Immature natural killer cell (primary cell): ENCODE measurements around the gene SDK1. TPM values are rescaled to one million over a fixed set of nuclear protein-coding genes. Genes with fewer than 3 reads are reported as not detected.

Experiments
- DNase-seq, 3 donors: peaks; one replicate each; pipeline ENCODE4 v3.0.0; 2022; ENCODE audit warnings: mixed read lengths in 1 of 3
- H3K27ac Mint-ChIP-seq, 6 donors: one replicate each; pipeline ENCODE4 v1.8.0; 2020; ENCODE audit warnings: mixed read lengths in 6 of 6, mild to moderate bottlenecking in 5 of 6, inconsistent platforms in 4 of 6, moderate library complexity in 3 of 6
- H3K27me3 Mint-ChIP-seq, 3 donors: one replicate each; pipeline ENCODE4 v1.8.0; 2020 to 2021; ENCODE audit warnings: low read depth in 3 of 3, mild to moderate bottlenecking in 3 of 3, mixed read lengths in 3 of 3, moderate library complexity in 3 of 3, inconsistent platforms in 1 of 3
- H3K36me3 Mint-ChIP-seq, 3 donors: one replicate each; pipeline ENCODE4 v1.8.0; 2020; ENCODE audit warnings: mixed read lengths in 3 of 3, inconsistent platforms in 2 of 3, mild to moderate bottlenecking in 2 of 3
- H3K4me1 Mint-ChIP-seq, 2 donors: one replicate each; pipeline ENCODE4 v1.8.0; 2020; ENCODE audit warnings: inconsistent platforms in 2 of 2, mild to moderate bottlenecking in 2 of 2, mixed read lengths in 2 of 2, moderate library complexity in 1 of 2
- H3K4me3 Mint-ChIP-seq, 5 donors: one replicate each; pipeline ENCODE4 v1.8.0; 2020; ENCODE audit warnings: mild to moderate bottlenecking in 5 of 5, mixed read lengths in 5 of 5, inconsistent platforms in 3 of 5, moderate library complexity in 3 of 5
- H3K9me3 Mint-ChIP-seq, 6 donors: one replicate each; pipeline ENCODE4 v1.8.0; 2020; ENCODE audit warnings: mild to moderate bottlenecking in 6 of 6, mixed read lengths in 6 of 6, inconsistent platforms in 4 of 6, moderate library complexity in 3 of 6
- polyA plus RNA-seq, 3 donors: library from polyadenylated mRNA; unstranded; fragments of 300-500 nt; fragmentation: Illumina TruSeq; gene quantifications; one replicate each; pipeline ENCODE4 v1.2.3, GENCODE V29; 2021

The SDK1 gene
- polyA plus RNA-seq, 3 donors from 2014 or later: not detected

DNA sequence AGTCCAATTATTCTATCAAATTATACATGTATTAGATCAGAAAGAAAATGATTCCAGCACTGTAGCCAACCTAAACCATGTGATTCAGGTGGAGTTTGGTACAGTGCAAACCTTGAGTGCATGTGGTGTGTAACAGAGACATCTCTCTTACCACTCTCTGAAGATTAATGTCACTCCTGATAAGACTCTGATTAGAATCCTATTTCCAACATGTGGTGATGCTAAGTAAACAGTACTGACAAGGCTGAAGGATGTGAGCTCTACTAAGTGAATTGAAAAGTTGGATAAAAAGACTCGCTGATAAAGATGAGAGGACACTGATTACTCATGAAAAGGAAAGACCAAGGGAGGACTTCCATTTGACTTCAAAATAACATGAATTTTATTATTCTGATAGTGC lies 232.0 kb downstream of the SDK1 start:
- Mint-ChIP-seq H3K4me1 (no peaks in the 10 kb centered on the region), H3K27ac (no peak overlapping the region), H3K9me3 (no peaks in the 10 kb centered on the region)

GRCh38 chr7:3537210-3537875 lies 236.3 kb downstream of the SDK1 start:
- Mint-ChIP-seq H3K27ac (no peak overlapping the region), H3K36me3 (no peaks in the 10 kb centered on the region), H3K4me3 (no peak overlapping the region), H3K4me1 (no peaks in the 10 kb centered on the region), H3K9me3 (no peaks in the 10 kb centered on the region), H3K27me3 (peaks cover 2 to 5% (median 4%) of the 10 kb centered on the region in 3 donors)
- no peak for DNase-seq

More for the DNA sequence above, 232.0 kb downstream of the SDK1 start:
- Mint-ChIP-seq H3K27me3 (peaks cover 0 to 6% (median 2%) of the 10 kb centered on the region in 3 donors), H3K4me3 (no peak overlapping the region), H3K36me3 (no peaks in the 10 kb centered on the region)
- no peak for DNase-seq

DNA sequence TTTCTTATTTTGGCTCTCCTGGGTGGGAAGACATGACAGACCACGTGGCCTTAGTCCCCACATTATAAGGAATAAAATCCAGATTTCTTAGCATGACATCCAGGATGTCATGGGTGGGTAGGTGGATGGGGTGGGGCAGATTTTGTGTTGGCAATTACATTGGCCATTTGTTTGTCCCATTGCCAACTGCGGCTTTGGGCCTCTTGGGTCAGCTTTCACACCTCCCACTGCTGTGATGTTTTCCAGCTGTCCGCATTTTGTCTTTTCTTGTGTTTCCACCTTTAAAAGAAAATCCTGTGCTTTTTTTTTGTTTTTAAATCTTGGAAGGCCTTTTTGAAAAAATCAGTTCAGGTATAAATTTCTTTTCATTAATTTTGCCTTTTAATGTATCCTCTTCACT lies 237.0 kb downstream of the SDK1 start:
- no peaks in the 10 kb centered on the region for H3K4me1 Mint-ChIP-seq
- no peak overlapping the region for H3K4me3 Mint-ChIP-seq
- no peaks in the 10 kb centered on the region for H3K9me3 Mint-ChIP-seq
- H3K27ac Mint-ChIP-seq: no peak overlapping the region
- peaks cover 2 to 6% (median 5%) of the 10 kb centered on the region in 3 donors for H3K27me3 Mint-ChIP-seq
- no peak for DNase-seq
- no peaks in the 10 kb centered on the region for H3K36me3 Mint-ChIP-seq

DNA sequence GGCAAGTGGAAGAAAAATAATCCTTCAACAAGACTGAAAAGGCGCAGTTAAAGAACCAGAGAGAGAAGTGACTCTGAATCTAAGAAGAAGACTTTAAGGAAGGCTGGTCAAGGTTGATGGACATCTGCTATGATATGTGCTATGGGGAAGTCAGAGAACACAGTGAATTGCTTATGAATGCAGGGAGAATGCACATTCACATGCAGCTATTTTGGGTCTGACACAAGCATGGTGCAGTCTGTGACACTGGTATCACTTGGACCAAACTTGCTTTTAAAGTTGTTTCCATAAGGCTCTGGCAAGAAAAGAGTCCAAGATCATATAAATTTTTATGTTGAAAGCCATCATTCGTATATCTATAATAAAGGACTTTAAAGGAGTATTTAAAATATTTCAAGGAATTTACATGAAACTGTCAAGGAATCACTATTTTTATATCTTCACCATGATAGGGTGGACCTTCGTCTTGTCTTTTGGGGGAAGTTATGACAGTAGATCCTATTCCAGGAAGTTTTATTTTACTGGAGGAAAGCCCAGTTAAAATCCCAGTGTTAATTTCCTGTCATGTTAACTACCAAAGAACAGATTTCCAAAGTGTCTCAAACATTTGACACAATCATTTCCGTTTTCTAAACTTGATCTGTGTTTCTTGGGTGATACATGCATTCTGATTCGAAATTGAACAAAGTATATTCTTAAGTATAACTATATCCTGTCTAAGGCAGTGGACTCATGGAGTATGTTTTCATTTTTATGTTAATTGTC lies 239.6 kb downstream of the SDK1 start:
- Mint-ChIP-seq H3K36me3 (no peaks in the 10 kb centered on the region), H3K4me1 (no peaks in the 10 kb centered on the region), H3K9me3 (no peaks in the 10 kb centered on the region), H3K27ac (no peak overlapping the region), H3K4me3 (no peak overlapping the region), H3K27me3 (peaks cover 5 to 7% (median 7%) of the 10 kb centered on the region in 3 donors)
- DNase-seq: no peak

GRCh38 chr7:3544202-3544601 lies 243.2 kb downstream of the SDK1 start:
- Mint-ChIP-seq H3K27me3 (peaks cover 5 to 10% (median 6%) of the 10 kb centered on the region in 3 donors), H3K4me3 (no peak overlapping the region), H3K9me3 (no peaks in the 10 kb centered on the region), H3K36me3 (no peaks in the 10 kb centered on the region), H3K27ac (no peak overlapping the region), H3K4me1 (no peaks in the 10 kb centered on the region)
- DNase-seq: no peak

- Mint-ChIP-seq H3K27ac (no peak overlapping the region), H3K4me1 (no peaks in the 10 kb centered on the region), H3K27me3 (peaks cover 2 to 8% (median 6%) of the 10 kb centered on the region in 3 donors), H3K9me3 (no peaks in the 10 kb centered on the region), H3K36me3 (no peaks in the 10 kb centered on the region), H3K4me3 (no peak overlapping the region)
- no peak for DNase-seq
Observed at GRCh38 chr7:3548815-3549214, 247.8 kb downstream of the SDK1 start.

DNA sequence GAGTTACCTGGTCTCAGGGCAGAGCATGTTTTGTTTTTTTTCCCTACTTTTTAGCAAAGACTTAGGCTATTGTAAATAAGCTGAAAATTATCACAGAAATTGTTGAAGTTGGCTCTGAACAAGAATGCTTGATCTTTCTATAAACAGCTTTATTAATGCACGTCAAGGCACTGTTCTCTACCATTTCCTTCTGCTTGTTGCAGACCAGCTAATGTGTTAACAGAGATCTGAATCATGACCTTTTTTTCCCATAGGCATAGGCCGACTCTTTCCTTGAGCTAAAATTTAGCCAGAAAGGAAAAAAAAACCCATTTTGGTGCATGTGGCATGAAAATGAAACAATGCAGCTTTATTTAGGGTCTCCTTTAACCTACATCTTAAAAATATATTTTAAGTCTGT lies 248.5 kb downstream of the SDK1 start:
- no peak overlapping the region for H3K27ac Mint-ChIP-seq
- peaks cover 2 to 10% (median 6%) of the 10 kb centered on the region in 3 donors for H3K27me3 Mint-ChIP-seq
- no peaks in the 10 kb centered on the region for H3K36me3 Mint-ChIP-seq
- H3K9me3 Mint-ChIP-seq: no peaks in the 10 kb centered on the region
- DNase-seq: no peak
- no peak overlapping the region for H3K4me3 Mint-ChIP-seq
- no peaks in the 10 kb centered on the region for H3K4me1 Mint-ChIP-seq

DNA sequence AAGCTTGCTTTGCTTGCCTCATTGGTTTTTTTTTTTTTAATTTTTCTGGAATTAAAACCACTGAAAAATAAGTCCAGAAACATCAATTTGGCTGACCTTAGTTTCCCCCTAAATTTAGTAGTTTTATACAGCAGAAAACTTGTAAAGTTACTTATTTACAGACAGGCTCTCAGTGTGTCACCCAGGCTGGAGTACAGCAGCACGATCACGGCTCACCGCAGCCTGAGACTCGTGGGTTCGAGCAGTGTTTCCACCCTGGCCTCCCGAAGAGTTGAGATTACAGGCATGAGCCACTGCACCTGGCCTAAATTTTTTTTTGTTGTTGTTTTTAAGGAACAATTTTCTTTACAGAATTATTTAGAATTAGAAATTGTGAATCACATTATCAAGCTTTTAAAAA lies 250.5 kb downstream of the SDK1 start:
- DNase-seq: no peak
- H3K9me3 Mint-ChIP-seq: no peaks in the 10 kb centered on the region
- no peaks in the 10 kb centered on the region for H3K36me3 Mint-ChIP-seq
- no peak overlapping the region for H3K27ac Mint-ChIP-seq
- no peak overlapping the region for H3K4me3 Mint-ChIP-seq
- H3K4me1 Mint-ChIP-seq: no peaks in the 10 kb centered on the region
- H3K27me3 Mint-ChIP-seq: peaks cover 2 to 10% (median 7%) of the 10 kb centered on the region in 3 donors

DNA sequence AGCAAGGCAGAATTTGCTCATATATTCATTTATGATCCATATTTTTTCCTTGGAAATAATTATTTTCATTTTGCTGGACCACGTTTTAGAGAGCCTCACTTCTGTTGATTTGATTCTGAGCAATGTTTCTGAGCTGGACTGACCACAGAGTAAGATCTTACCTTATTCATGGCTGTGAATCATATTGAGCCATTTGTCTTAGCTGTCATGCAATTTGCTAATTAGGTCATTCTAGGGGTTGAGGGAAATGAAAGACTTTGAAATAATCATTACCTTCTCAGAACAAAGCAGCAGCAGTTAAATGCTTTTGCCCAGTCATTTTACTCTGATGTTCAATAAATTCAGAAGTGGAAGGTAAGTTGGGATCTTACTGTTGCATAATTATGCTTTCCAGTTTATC lies 251.4 kb downstream of the SDK1 start:
- no peak overlapping the region for H3K4me3 Mint-ChIP-seq
- H3K9me3 Mint-ChIP-seq: no peaks in the 10 kb centered on the region
- no peaks in the 10 kb centered on the region for H3K4me1 Mint-ChIP-seq
- H3K27ac Mint-ChIP-seq: no peak overlapping the region
- peaks cover 3 to 14% (median 7%) of the 10 kb centered on the region in 3 donors for H3K27me3 Mint-ChIP-seq
- no peak for DNase-seq
- no peaks in the 10 kb centered on the region for H3K36me3 Mint-ChIP-seq

- no peak overlapping the region for H3K4me3 Mint-ChIP-seq
- H3K36me3 Mint-ChIP-seq: no peaks in the 10 kb centered on the region
- no peak overlapping the region for H3K27ac Mint-ChIP-seq
- peaks cover 1 to 23% (median 5%) of the 10 kb centered on the region in 3 donors for H3K27me3 Mint-ChIP-seq
- H3K4me1 Mint-ChIP-seq: no peaks in the 10 kb centered on the region
- no peak for DNase-seq
- H3K9me3 Mint-ChIP-seq: no peaks in the 10 kb centered on the region
Observed at GRCh38 chr7:3558400-3558799, 257.3 kb downstream of the SDK1 start.

DNA sequence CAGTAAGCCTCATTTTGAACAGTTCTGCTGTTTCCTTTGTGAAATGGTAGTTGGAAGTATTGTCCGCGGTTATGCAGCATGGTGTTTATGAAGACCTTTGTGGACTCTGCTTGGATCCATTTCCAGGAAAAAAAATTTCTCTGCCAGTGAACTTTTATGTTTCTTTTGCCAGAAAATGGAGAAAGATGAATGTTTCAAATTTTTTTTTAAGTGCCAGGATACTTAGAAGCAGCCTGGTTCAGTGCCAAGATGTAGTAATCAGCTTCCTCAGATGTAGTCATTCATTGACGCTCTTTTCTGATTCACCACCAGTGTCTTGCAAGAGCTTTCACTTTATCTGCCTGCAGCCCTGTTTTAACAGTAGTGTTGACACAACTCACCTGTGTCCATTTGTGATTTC lies 258.2 kb downstream of the SDK1 start:
- Mint-ChIP-seq H3K4me1 (no peaks in the 10 kb centered on the region), H3K36me3 (no peaks in the 10 kb centered on the region), H3K27ac (no peak overlapping the region), H3K4me3 (no peak overlapping the region), H3K9me3 (no peaks in the 10 kb centered on the region), H3K27me3 (peaks cover 1 to 23% (median 4%) of the 10 kb centered on the region in 3 donors)
- DNase-seq: no peak

DNA sequence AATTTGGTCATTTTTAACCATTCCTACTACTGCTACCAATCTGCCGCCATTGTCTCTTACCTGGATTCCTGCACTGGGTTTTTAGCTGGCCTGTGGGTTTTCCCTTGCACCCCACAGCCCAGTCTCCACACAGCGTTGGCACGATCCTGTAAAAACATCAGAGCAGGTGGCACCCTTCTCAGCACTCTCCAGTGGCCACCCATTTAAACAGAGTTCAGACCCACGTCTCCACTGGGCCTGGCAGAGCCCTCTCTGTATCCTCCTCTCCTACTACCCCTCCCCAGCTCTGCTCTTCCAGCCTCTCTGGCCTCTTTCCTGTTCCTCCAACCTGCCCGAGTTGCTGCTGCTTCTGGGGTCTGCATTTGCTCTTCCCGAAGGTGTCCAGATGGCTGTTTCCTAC lies 259.4 kb downstream of the SDK1 start:
- DNase-seq: no peak
- H3K4me3 Mint-ChIP-seq: no peak overlapping the region
- H3K27me3 Mint-ChIP-seq: peaks cover 1 to 20% (median 4%) of the 10 kb centered on the region in 3 donors
- no peaks in the 10 kb centered on the region for H3K4me1 Mint-ChIP-seq
- H3K36me3 Mint-ChIP-seq: no peaks in the 10 kb centered on the region
- H3K27ac Mint-ChIP-seq: no peak overlapping the region
- H3K9me3 Mint-ChIP-seq: no peaks in the 10 kb centered on the region

- Mint-ChIP-seq H3K4me1 (no peaks in the 10 kb centered on the region), H3K4me3 (no peak overlapping the region), H3K27ac (no peak overlapping the region), H3K9me3 (no peaks in the 10 kb centered on the region), H3K36me3 (no peaks in the 10 kb centered on the region), H3K27me3 (peaks cover 0 to 14% (median 4%) of the 10 kb centered on the region in 3 donors)
- DNase-seq: no peak
Observed at GRCh38 chr7:3561932-3562331, 260.9 kb downstream of the SDK1 start.

- no peak for DNase-seq
- peaks cover 0 to 11% (median 4%) of the 10 kb centered on the region in 3 donors for H3K27me3 Mint-ChIP-seq
- no peaks in the 10 kb centered on the region for H3K4me1 Mint-ChIP-seq
- no peak overlapping the region for H3K4me3 Mint-ChIP-seq
- no peaks in the 10 kb centered on the region for H3K36me3 Mint-ChIP-seq
- no peaks in the 10 kb centered on the region for H3K9me3 Mint-ChIP-seq
- H3K27ac Mint-ChIP-seq: no peak overlapping the region
Observed at GRCh38 chr7:3564231-3564630, 263.2 kb downstream of the SDK1 start.
